H7 (cell line): ENCODE measurements around the gene LY9. TPM values are rescaled to one million over a fixed set of nuclear protein-coding genes. Genes with fewer than 3 reads are reported as not detected.
A peak's percentile ranks its signal among the peaks of the same experiment; 100 is the strongest.

ENCODE experiments used
- DNase-seq: peaks from one replicate; pipeline ENCODE4 v3.0.0; 2012
- H3K27me3 ChIP-seq: 2 replicates; pipeline ENCODE4 v1.6.0; 2011; ENCODE audit warnings: mild to moderate bottlenecking, low read length; ENCODE audit not compliant: control insufficient read depth, insufficient read depth
- H3K36me3 ChIP-seq: replicated peaks from 2 replicates; pipeline ENCODE4 v1.5.1; 2011; ENCODE audit warnings: low read length; ENCODE audit not compliant: control insufficient read depth, insufficient read depth
- H3K4me3 ChIP-seq: 2 replicates; pipeline ENCODE4 v1.5.1; 2011; ENCODE audit warnings: low read depth, mild to moderate bottlenecking, control low read depth, low read length, moderate library complexity; ENCODE audit not compliant: insufficient read depth
- total RNA-seq: library from RNA; depleted of rRNA; stranded (reverse); fragments of >200 nt; shearing (Covaris generic); gene quantifications from 2 replicates; pipeline ENCODE4 v1.2.3, GENCODE V29; 2014

The LY9 gene
- total RNA-seq, 1 experiment from 2014 or later = 0.24 TPM

DNA sequence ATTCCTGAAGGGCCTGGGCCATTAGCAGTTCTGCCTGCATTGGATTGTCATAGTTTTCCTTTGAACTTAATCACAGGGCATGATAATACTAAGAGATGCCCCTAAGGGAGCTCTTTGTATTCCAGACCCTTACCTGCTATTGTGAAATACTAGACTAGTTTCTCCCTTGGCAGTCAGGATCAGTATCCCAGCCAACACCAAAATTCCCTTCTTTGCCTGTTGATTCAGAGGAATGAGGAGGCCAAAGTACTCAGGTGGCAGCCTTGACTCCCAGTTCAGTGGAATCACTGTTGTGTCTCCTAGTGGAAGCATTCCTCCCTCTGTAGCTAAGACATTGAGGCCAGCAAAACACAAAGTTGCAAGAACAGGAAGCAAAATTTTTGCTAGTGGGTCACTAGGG lies 36.2 kb upstream of the LY9 start:
- no peaks in the 10 kb centered on the region for H3K27me3 ChIP-seq
- no peak overlapping the region for H3K4me3 ChIP-seq
- H3K36me3 ChIP-seq = no peaks in the 10 kb centered on the region
- DNase-seq = no peak

DNA sequence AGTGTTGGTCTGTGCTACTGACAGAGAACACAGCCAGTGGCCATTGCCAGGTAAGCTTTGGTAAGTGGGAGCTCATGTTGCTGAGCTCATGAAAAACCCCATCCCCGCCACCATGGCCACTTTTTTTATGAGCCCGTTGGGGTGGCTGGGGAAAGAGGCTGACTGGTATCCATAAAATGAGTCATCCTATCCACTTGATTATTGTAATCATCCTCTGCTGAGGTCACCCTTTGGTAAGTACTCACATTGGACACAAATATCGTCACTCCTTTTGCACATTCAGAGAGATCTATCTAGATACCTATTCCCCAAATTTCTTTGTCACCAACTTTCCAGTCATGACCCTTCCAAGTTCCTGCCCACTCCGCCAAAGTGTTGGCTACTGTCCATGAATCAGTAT lies 34.9 kb upstream of the LY9 start:
- Histone ChIP-seq H3K4me3 (no peak overlapping the region), H3K36me3 (no peaks in the 10 kb centered on the region), H3K27me3 (no peaks in the 10 kb centered on the region)
- no peak for DNase-seq

DNA sequence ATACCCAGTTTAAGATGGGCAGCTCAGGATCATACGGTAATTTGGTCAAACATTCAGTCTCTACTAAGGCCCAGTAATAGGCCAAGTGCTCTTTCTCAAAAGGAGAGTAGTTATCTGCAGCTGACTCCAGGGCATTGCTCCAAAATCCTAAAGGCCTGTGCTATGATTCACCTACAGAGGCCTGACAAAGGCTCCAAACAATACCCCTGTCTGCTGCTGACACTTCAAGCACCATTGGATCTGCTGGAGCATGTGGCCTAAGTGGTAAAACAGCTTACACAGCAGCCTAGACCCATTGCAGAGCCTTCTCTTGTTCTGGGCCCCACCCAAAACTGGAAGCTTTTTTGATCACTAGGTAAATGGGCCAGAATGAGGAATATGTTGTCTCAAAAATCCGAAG lies 34.1 kb upstream of the LY9 start:
- no peak for DNase-seq
- H3K27me3 ChIP-seq = no peaks in the 10 kb centered on the region
- no peak overlapping the region for H3K4me3 ChIP-seq

DNA sequence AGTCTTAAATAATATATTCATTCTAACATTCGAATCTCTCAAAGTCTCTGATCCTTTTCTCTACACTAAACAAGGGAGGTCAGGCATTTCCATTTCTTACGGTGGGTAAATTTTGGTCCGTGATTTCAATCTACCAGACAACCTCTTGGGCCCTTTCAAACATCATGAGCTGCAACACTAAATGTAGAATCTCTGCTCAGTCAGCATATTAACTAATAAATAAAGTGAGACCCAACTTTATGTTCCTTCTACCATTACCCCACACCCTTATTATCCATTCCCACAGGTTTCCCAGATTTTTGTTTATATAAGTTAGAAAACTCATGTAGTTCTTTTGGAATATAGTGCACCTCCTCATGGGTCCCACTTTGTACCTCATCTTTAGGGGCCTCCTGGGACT lies 32.0 kb upstream of the LY9 start:
- Histone ChIP-seq H3K36me3 (no peaks in the 10 kb centered on the region), H3K4me3 (no peak overlapping the region), H3K27me3 (no peaks in the 10 kb centered on the region)
- no peak for DNase-seq

More for the DNA sequence above, 34.1 kb upstream of the LY9 start:
- H3K36me3 ChIP-seq = no peaks in the 10 kb centered on the region

DNA sequence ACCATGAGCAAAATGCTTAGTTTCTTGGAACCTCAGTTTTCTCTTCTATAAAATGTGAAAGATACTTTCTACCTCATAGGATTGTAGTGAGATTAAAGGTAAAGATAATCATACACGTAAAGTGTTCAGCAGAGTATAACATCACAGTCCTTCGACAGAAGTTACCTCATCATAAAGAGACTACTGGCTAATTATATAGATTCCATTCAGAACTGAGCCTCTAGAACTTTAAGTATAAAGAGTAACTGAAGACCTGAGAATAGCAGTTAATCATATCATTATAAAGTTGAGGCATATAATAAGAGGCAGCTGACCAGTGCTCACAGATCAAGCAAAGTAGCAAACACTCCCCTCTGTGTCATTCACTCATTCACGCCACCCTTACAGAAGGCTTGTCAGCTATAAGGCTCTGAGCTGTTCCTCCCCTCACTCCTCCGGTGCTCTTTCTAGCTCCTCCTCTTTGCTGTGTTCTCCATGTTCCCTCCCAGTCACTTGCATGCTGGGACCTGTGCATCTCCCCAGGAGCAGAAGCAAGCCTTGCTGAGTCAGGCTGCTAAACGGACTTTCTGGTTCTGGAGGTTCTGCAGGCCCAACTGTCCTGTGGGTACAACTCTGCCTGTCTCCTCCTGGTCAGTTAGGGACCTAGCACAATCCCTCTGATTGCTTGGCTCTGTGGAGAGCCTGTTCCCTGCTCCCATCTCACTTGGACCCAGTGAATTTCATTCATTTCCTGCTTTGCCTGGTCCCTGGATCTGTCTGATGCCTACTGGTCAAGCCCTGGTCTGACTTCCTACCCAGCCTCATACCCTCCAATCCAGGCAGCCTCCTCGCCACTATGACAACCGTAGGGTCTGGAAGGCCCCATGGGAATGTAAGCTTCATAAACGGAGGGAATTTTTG lies 28.3 kb upstream of the LY9 start:
- Histone ChIP-seq H3K27me3 (no peaks in the 10 kb centered on the region), H3K36me3 (no peaks in the 10 kb centered on the region), H3K4me3 (no peak overlapping the region)
- DNase-seq = no peak

DNA sequence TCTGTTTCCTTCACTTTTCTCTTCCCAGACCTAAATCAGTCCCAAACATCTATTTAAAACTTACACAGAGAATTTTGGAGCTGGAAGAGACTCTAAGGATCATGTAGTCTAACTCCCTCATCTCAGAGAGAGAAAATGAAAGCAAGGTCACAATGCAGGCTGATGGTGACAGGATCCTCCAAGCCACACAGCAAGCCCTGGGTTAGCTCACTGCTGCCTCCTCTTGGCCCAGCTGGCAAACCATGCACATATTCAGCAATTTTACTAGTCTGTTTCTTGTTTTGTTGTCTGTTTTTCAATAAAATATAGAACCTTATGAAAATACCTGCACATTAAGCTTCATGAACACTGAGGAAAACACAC lies 27.7 kb upstream of the LY9 start:
- DNase-seq = peak; percentile 39
- H3K36me3 ChIP-seq = no peaks in the 10 kb centered on the region
- no peak overlapping the region for H3K4me3 ChIP-seq
- H3K27me3 ChIP-seq = no peaks in the 10 kb centered on the region

DNA sequence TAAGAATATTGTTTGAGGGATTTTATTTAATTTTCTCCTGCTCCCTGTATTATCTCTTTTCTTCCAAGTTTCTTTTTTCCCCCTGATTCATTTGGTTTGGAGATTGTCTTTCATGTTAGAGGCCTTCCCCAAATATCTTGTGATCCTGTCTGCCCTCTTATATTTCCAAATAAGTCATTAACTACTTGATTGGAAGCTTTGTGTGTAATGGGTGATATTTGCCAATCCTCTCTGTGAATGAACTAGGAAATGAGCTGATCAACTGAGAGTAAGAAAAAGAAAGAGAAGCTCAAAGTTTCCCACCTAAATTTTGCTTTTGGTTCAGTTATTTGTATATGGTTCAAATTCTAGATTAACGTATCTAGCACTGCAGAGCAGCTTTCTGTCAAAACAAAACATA lies 23.6 kb upstream of the LY9 start:
- no peak overlapping the region for H3K4me3 ChIP-seq
- no peak for DNase-seq
- no peaks in the 10 kb centered on the region for H3K36me3 ChIP-seq
- no peaks in the 10 kb centered on the region; the same call in 1 of the 2 replicates for H3K27me3 ChIP-seq

DNA sequence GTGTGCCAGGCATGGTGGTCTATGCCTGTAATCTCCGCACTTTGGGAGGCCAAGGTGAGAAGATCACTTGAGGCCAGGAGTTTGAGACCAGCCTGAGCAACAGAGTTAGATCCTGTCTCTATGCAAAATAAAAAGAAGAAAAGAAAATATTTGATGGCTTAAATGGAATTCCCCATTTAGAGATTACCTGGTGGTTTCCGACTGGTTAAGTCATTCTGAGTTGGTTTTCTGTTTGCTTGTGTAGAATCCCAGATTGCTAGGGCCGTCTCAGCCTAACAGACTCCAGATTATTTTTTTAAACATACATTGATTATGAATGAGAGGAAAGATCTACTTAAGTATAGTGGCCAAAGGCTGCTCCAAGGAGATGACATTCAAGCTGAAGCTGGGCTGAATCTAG lies 22.9 kb upstream of the LY9 start:
- Histone ChIP-seq H3K36me3 (no peaks in the 10 kb centered on the region), H3K27me3 (no peaks in the 10 kb centered on the region; the same call in 1 of the 2 replicates), H3K4me3 (no peak overlapping the region)
- no peak for DNase-seq

DNA sequence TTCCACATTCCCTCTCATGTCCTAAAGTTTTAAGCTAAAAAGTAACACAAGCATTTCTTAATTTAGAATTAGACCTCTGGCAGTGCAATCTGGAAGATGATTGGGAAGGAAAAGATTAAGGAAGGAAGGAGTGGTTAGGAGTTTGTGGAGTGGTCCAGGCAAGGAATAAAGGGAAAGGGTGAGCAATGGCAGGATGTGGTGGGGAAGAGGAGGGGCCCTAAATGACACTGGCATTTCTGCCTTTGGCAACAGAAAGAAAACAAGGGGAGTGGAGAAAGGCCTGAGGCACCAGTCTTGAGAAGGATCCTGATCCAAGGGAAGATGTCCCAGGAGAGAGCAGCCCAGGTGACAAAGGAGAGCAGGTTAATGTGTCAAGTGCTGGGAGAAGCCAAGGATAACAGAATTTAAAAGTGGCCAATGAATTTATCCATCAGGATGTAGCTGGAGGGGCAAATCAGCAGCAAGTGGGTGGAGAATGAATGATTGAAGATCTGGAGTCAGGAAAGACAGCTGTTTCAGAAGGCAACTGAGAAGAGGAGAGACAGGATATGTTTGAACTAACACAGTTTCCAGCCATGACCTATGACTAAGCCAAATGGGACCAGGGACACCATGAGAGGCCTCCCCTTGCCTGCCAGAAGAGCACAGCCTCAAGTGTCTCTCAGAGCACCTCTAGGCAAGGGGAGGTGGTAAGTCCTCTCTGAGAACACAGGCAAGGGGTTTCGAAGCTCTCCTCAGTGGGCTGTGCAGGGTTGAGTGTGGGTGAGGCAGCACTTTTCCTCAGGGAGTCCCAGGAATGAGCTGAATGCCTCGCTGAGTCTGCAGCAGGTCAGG lies 20.9 kb upstream of the LY9 start:
- Histone ChIP-seq H3K4me3 (no peak overlapping the region), H3K36me3 (no peaks in the 10 kb centered on the region), H3K27me3 (no peaks in the 10 kb centered on the region; the same call in 1 of the 2 replicates)
- no peak for DNase-seq

DNA sequence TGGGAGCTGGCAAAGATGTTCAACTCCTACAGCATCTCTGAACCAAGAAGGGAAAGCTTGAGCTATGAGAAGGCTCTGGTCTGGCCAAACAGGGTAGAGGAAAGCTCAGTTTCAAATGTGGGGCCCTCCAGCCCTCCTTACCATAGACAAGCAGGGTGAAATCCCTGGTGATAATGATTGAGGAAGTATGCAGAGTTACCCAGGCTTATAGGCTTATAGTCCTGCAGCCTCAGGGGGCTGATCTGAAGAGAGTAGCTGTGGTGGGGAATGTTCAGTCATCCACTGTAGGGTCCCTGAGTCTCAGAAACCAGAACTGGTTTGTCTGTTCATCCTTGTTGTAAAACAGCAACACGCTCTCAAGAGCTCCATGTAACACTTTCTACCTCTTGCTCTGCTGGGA lies 19.8 kb upstream of the LY9 start:
- H3K27me3 ChIP-seq = no peaks in the 10 kb centered on the region; the same call in 1 of the 2 replicates
- no peak for DNase-seq
- no peak overlapping the region for H3K4me3 ChIP-seq
- H3K36me3 ChIP-seq = no peaks in the 10 kb centered on the region

DNA sequence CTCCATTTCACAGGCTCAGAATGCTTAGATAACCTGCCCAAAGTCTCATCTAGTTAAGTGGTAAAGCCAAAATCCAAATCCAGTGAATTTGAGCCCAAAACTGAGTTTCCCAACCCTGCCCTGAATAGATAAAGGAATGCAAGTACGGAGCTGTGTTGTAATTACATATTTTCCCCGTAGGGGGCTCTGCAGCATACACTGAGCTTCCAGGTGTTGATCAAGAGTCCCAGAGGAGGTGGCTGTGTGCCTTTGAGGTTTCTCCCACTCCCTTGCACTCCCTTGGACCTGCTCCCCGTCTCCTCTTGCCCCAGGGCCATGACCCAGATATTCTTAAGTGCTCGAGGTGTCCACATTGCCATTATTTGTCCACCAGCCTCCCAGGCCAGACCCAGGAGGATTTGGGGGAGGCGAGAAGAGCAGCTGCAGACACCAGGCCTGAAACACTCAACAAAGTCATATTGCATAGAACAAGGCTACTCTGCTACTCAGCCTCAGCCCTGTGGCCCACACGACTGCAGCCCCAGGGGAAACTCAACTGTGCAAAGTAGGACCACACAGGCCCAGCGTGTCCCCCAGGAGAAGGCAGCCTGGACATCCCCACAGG lies 18.4 kb upstream of the LY9 start:
- peak; percentile 44 for DNase-seq
- Histone ChIP-seq H3K4me3 (no peak overlapping the region), H3K27me3 (no peaks in the 10 kb centered on the region; the same call in 1 of the 2 replicates), H3K36me3 (no peaks in the 10 kb centered on the region)

DNA sequence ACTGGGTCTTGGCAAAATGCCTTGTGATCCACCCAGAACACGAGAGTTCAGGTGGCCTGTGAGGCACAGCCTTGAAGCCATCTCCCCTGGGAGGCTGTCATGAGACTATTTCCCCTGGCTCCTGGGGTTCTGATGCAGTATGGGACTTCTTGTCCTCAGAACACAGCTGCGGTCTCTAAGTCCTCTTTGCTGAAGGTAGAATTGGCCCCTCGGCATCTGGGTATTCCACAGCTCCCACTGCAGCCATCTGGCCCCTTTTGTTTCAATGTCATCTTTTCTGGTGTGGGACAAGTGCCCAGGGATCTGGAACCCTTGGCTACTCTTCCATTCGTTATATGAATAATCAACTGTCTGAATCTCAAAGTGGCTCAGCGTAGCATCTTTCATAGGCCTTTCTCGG lies 17.0 kb upstream of the LY9 start:
- no peak for DNase-seq
- no peaks in the 10 kb centered on the region; the same call in 1 of the 2 replicates for H3K27me3 ChIP-seq
- H3K36me3 ChIP-seq = no peaks in the 10 kb centered on the region

DNA sequence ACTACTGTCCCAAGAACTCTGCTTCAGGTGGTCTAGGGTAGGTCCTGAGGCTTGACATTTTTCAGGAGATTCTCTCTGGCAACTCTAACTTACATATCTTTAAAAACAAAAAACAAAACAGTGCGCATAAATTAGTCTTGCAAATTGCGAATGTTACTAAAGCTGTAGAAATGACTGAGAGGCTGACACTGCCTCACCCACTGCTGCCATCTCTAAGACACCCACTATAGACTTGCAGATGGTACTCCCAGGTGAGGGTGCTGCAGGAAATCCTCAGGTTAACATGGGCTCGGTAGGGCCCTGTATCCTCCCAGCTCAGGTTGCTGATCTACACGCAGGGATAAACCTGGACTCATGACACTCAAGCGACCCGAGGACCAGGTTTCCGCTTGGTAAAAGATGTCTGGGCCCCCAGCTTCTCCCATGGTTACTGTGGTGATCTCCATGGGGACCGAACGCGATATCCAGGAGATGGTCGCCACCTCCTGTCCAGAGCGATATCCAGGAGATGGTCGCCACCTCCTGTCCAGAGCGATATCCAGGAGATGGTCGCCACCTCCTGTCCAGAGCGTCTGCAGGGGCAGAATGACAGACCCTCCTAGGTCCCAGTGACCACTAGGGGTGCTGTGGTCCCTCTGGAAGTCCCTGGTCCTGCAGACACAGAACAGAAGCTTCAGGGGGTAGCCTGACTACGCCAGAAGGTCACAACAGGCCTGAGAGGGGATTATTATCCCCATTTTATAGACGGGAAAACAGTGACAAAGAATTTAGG lies 16.2 kb upstream of the LY9 start:
- peak; percentile 76 for DNase-seq
- H3K36me3 ChIP-seq = no peaks in the 10 kb centered on the region
- no peaks in the 10 kb centered on the region; the same call in 1 of the 2 replicates for H3K27me3 ChIP-seq
- H3K4me3 ChIP-seq = no peak overlapping the region

More for the DNA sequence above, 17.0 kb upstream of the LY9 start:
- H3K4me3 ChIP-seq = no peak overlapping the region

DNA sequence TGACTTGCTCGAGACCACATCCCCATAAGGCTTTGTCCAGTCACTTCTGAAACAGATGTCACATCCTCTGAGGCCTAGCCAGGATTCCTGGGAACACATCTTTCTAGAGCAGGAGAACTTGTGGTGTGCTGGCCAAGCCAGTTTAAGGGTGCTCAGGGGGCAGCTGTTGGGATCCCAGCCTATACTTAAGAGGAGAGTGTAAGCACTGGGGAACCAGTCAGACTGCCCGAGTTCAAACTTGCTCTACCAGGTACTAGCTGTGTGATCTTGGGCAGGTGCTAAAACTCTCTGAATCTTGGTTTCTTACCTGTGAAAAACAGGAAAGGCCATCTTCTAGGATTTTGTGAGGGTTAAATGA lies 15.6 kb upstream of the LY9 start:
- DNase-seq = no peak
- H3K4me3 ChIP-seq = no peak overlapping the region
- H3K36me3 ChIP-seq = no peaks in the 10 kb centered on the region
- H3K27me3 ChIP-seq = no peaks in the 10 kb centered on the region
